HEK293T (cell line): ENCODE data around the gene AKT2.
A peak's percentile ranks its signal among the peaks of the same experiment; 100 is the strongest.

ENCODE experiments used
- CTCF ChIA-PET: fragments of 350-600 bp; formaldehyde crosslinking; extraction: SDS; loops from one replicate; lab custom pipeline; 2021; ENCODE audit warnings: antibody characterized with exemption, inconsistent platforms; lab: Yijun Ruan, JAX
- POLR2A ChIA-PET: fragments of 350-600 bp; formaldehyde crosslinking; extraction: SDS; loops from one replicate; lab custom pipeline; 2020; ENCODE audit warnings: antibody characterized with exemption, inconsistent platforms; lab: Yijun Ruan, JAX
- DNase-seq: peaks from one replicate; pipeline ENCODE4 v3.0.0; 2012; ENCODE audit warnings: mixed read lengths; ENCODE audit errors: extremely low spot score
- ARNT ChIP-seq: fragments of 450-650 bp; IDR thresholded peaks from 2 replicates; pipeline ENCODE4 v1.6.1; 2017; ENCODE audit warnings: mild to moderate bottlenecking
- BHLHE40 ChIP-seq: fragments of 450-650 bp; IDR thresholded peaks from 2 replicates; pipeline ENCODE4 v1.6.1; 2016; ENCODE audit warnings: mild to moderate bottlenecking, moderate library complexity, borderline replicate concordance
- CTBP1 ChIP-seq: fragments of 450-650 bp; IDR thresholded peaks from 2 replicates; pipeline ENCODE4 v1.6.1; 2016; ENCODE audit warnings: borderline replicate concordance
- ELF4 ChIP-seq: fragments of 450-650 bp; IDR thresholded peaks from 2 replicates; pipeline ENCODE4 v1.6.1; 2017; ENCODE audit warnings: antibody characterized with exemption
- FOXA1 ChIP-seq: fragments of 450-650 bp; IDR thresholded peaks from 2 replicates; pipeline ENCODE4 v1.6.1; 2016; ENCODE audit warnings: mild to moderate bottlenecking
- FOXK2 ChIP-seq: fragments of 450-650 bp; IDR thresholded peaks from 2 replicates; pipeline ENCODE4 v1.6.1; 2016; ENCODE audit warnings: mild to moderate bottlenecking
- FOXM1 ChIP-seq: fragments of 450-650 bp; IDR thresholded peaks from 2 replicates; pipeline ENCODE4 v1.6.1; 2017; ENCODE audit warnings: mild to moderate bottlenecking, borderline replicate concordance
- HDGF ChIP-seq: fragments of 450-650 bp; IDR thresholded peaks from 2 replicates; pipeline ENCODE4 v1.6.1; 2017; ENCODE audit warnings: antibody characterized with exemption, borderline replicate concordance
- L3MBTL2 ChIP-seq: fragments of 450-650 bp; conservative IDR thresholded peaks from 2 replicates; pipeline ENCODE4 v1.6.1; 2016; ENCODE audit warnings: mild to moderate bottlenecking
- LEF1 ChIP-seq: fragments of 450-650 bp; IDR thresholded peaks from 2 replicates; pipeline ENCODE4 v1.6.1; 2017; ENCODE audit warnings: mild to moderate bottlenecking, borderline replicate concordance
- NFRKB ChIP-seq: fragments of 450-650 bp; IDR thresholded peaks from 2 replicates; pipeline ENCODE4 v1.6.1; 2016; ENCODE audit warnings: mild to moderate bottlenecking, moderate library complexity
- PKNOX1 ChIP-seq: fragments of 450-650 bp; IDR thresholded peaks from 2 replicates; pipeline ENCODE4 v1.6.1; 2016
- SP1 ChIP-seq: fragments of 450-650 bp; IDR thresholded peaks from 2 replicates; pipeline ENCODE4 v1.6.1; 2017
- SUZ12 ChIP-seq: fragments of 450-650 bp; IDR thresholded peaks from 2 replicates; pipeline ENCODE4 v1.6.1; 2016; ENCODE audit warnings: mild to moderate bottlenecking
- TARDBP ChIP-seq: fragments of 450-650 bp; IDR thresholded peaks from 2 replicates; pipeline ENCODE4 v1.6.1; 2016
- ZNF384 ChIP-seq: fragments of 450-650 bp; IDR thresholded peaks from 2 replicates; pipeline ENCODE4 v1.6.1; 2016

AKT2 gene

GRCh38 chr19:40200341-40201099 is 84.6 kb downstream of the AKT2 start:
- DNase-seq = no peak
- POLR2A ChIA-PET = no interaction called here
- CTCF ChIA-PET = no interaction called here
- TF ChIP-seq ZNF384 (no peak), FOXA1 (no peak), HDGF (no peak)

- ChIA-PET POLR2A (no interaction called here), CTCF (interaction anchor here (0.6 kb wide), 1 partner anchor 53 kb away, joined by 3 read pairs; no protein-coding TSS in a partner anchor)
- TF ChIP-seq NFRKB (no peak), ARNT (no peak), ELF4 (no peak), ZNF384 (no peak)
- DNase-seq = no peak
These were observed 86.7 kb downstream of the AKT2 start for GRCh38 chr19:40198272-40198990.

GRCh38 chr19:40193587-40193849 is 91.6 kb downstream of the AKT2 start:
- ChIA-PET POLR2A (no interaction called here), CTCF (interaction anchor here (1.8 kb wide), 1 partner anchor 26 kb away, joined by 5 read pairs; no protein-coding TSS in a partner anchor)
- no peak for DNase-seq
- TF ChIP-seq FOXM1 (no peak), TARDBP (no peak), ZNF384 (no peak), CTBP1 (no peak), SP1 (no peak), NFRKB (no peak), PKNOX1 (no peak), L3MBTL2 (no peak), FOXK2 (no peak), SUZ12 (no peak), LEF1 (no peak), ARNT (no peak), ELF4 (no peak), HDGF (no peak)

GRCh38 chr19:40192758-40193586 is 92.2 kb downstream of the AKT2 start:
- TF ChIP-seq L3MBTL2 = no peak
- no peak for TF ChIP-seq SP1
- no peak for TF ChIP-seq CTBP1
- no peak for TF ChIP-seq ARNT
- no peak for TF ChIP-seq FOXK2
- TF ChIP-seq BHLHE40 = no peak
- TF ChIP-seq FOXM1 = no peak
- TF ChIP-seq TARDBP = no peak
- no peak for TF ChIP-seq LEF1
- TF ChIP-seq ELF4 = no peak
- no peak for TF ChIP-seq NFRKB
- no peak for TF ChIP-seq SUZ12
- no peak for TF ChIP-seq PKNOX1
- TF ChIP-seq HDGF = no peak
- TF ChIP-seq FOXA1 = no peak
- no peak for TF ChIP-seq ZNF384
- ChIA-PET CTCF (interaction anchor here (1.8 kb wide), 1 partner anchor 27 kb away, joined by 5 read pairs; no protein-coding TSS in a partner anchor), POLR2A (no interaction called here)
- DNase-seq = no peak

- peak; percentile 59 for DNase-seq
- TF ChIP-seq L3MBTL2 = peak; percentile 46; the same call in 1 of the 2 replicates
- no peak for TF ChIP-seq FOXA1
- POLR2A ChIA-PET = interaction anchor here (0.5 to 0.9 kb wide), 2 partner anchors 95 to 229 kb away, joined by 3 read pairs; no protein-coding TSS in a partner anchor
- CTCF ChIA-PET = interaction anchor here (0.5 to 1.1 kb wide), 3 partner anchors 27 to 1698 kb away, joined by 3 to 6 read pairs (median 3); no protein-coding TSS in a partner anchor
These were observed 93.1 kb downstream of the AKT2 start for GRCh38 chr19:40191836-40192646.
